ENCODE data around the gene GTF2H1.

- TF ChIP-seq GATA2 (IDR thresholded peaks at IDR 0.05; ENCODE audit: low read depth, low read length) (no peak), GATA3 (IDR thresholded peaks at IDR 0.05; ENCODE audit: low read depth, low read length) (no peak)
These were observed 22.6 kb upstream of the GTF2H1 start for GRCh38 chr11:18299721-18300120.
